ENCODE results near the gene PVALEF.

The PVALEF gene

GRCh38 chr17:81119223-81120148 lies 45.8 kb upstream of the PVALEF start:
- H3K27me3 ChIP-seq (replicated peaks; ENCODE audit: control insufficient read depth, insufficient read depth, low read length) = no peaks in the 10 kb centered on the region; the same call in 1 of the 2 replicates
- no peaks in the 10 kb centered on the region for H3K36me3 ChIP-seq (ENCODE audit: control insufficient read depth, insufficient read depth, low read length)
- TF ChIP-seq CTCF (IDR thresholded peaks at IDR 0.05; ENCODE audit: insufficient read depth, low read length, poor library complexity, severe bottlenecking) = no peak
- peak; percentile 78 for DNase-seq (ENCODE audit: extremely low read depth, insufficient read length)
- H3K4me3 ChIP-seq (replicated peaks; ENCODE audit: low read depth, low read length) = peak overlapping the region; percentile 43

GRCh38 chr17:81120149-81120484 lies 45.2 kb upstream of the PVALEF start:
- DNase-seq (ENCODE audit: extremely low read depth, insufficient read length) = no peak
- no peaks in the 10 kb centered on the region; the same call in 1 of the 2 replicates for H3K27me3 ChIP-seq (replicated peaks; ENCODE audit: control insufficient read depth, insufficient read depth, low read length)

GRCh38 chr17:81120695-81121621 lies 44.3 kb upstream of the PVALEF start:
- no peak for DNase-seq (ENCODE audit: extremely low read depth, insufficient read length)
- Histone ChIP-seq H3K4me3 (replicated peaks; ENCODE audit: low read depth, low read length) (no peak overlapping the region), H3K27me3 (replicated peaks; ENCODE audit: control insufficient read depth, insufficient read depth, low read length) (no peaks in the 10 kb centered on the region; the same call in 1 of the 2 replicates), H3K36me3 (ENCODE audit: control insufficient read depth, insufficient read depth, low read length) (no peaks in the 10 kb centered on the region)
- no peak for TF ChIP-seq CTCF (IDR thresholded peaks at IDR 0.05; ENCODE audit: insufficient read depth, low read length, poor library complexity, severe bottlenecking)

More at GRCh38 chr17:81120149-81120484, 45.2 kb upstream of the PVALEF start:
- no peak overlapping the region for H3K4me3 ChIP-seq (replicated peaks; ENCODE audit: low read depth, low read length)
- TF ChIP-seq CTCF (IDR thresholded peaks at IDR 0.05; ENCODE audit: insufficient read depth, low read length, poor library complexity, severe bottlenecking) = no peak
- H3K36me3 ChIP-seq (ENCODE audit: control insufficient read depth, insufficient read depth, low read length) = no peaks in the 10 kb centered on the region

- no peak for DNase-seq (ENCODE audit: extremely low read depth, insufficient read length)
- Histone ChIP-seq H3K36me3 (ENCODE audit: control insufficient read depth, insufficient read depth, low read length) (no peaks in the 10 kb centered on the region), H3K4me3 (replicated peaks; ENCODE audit: low read depth, low read length) (no peak overlapping the region), H3K27me3 (replicated peaks; ENCODE audit: control insufficient read depth, insufficient read depth, low read length) (no peaks in the 10 kb centered on the region)
- TF ChIP-seq CTCF (IDR thresholded peaks at IDR 0.05; ENCODE audit: insufficient read depth, low read length, poor library complexity, severe bottlenecking) = no peak
These were observed 43.2 kb upstream of the PVALEF start for GRCh38 chr17:81121841-81122733.

Data from GM06990 (cell line).